ENCODE measurements around the gene RAPH1.

DNA sequence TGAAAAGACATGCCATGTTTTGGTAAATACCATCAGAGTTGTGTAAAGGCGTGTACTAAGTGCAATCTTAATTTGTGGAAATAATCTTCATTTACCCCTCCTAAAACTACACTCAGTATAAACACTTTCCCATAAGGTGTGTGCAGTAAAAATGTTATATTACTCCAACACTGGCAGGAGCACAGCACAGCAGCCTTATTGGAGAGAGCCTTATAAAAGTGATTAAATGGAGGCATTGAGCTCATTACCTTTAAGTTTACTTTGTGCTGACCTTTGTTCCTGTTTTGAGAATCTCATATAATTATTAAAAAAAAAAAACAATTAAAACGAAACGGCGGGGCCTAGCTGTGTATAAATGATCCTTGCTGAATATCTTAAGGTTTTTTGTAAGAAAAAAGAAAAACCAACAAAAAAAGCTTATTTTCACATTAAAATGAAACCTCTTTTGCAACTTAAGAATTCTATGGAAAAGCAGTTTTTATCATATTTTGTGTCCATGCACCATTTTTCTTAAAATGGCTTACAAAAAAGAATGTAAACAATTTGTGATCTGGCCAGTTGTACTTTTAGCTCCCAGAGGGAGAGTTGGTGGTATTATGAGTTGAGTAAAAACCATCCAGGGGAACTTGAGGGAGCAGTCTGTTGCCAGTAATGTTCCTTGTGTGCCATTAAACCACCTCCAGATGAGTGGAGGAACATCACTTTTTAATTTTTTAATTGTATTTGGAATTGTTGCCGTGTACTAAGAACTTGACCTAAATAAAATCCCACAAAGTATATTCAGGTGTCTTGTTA, 103.5 kb downstream of the RAPH1 start:
- TF ChIP-seq, protein P1, sequence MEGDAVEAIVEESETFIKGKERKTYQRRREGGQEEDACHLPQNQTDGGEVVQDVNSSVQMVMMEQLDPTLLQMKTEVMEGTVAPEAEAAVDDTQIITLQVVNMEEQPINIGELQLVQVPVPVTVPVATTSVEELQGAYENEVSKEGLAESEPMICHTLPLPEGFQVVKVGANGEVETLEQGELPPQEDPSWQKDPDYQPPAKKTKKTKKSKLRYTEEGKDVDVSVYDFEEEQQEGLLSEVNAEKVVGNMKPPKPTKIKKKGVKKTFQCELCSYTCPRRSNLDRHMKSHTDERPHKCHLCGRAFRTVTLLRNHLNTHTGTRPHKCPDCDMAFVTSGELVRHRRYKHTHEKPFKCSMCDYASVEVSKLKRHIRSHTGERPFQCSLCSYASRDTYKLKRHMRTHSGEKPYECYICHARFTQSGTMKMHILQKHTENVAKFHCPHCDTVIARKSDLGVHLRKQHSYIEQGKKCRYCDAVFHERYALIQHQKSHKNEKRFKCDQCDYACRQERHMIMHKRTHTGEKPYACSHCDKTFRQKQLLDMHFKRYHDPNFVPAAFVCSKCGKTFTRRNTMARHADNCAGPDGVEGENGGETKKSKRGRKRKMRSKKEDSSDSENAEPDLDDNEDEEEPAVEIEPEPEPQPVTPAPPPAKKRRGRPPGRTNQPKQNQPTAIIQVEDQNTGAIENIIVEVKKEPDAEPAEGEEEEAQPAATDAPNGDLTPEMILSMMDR (IDR thresholded peaks at IDR 0.05; ENCODE audit: low read depth, low read length), result no peak
- TF ChIP-seq EZH2phosphoT487 (IDR thresholded peaks at IDR 0.05; ENCODE audit: low read depth), result no peak
